Activated T-helper 1 cell treated with Interleukin-2 at 50 U/mL for 16 hours (primary cell): ENCODE results near the gene PER2.

Experiments
- DNase-seq: peaks from one replicate; pipeline ENCODE4 v3.0.0-alpha.2; 2020; ENCODE audit warnings: low read depth

Gene PER2

DNA sequence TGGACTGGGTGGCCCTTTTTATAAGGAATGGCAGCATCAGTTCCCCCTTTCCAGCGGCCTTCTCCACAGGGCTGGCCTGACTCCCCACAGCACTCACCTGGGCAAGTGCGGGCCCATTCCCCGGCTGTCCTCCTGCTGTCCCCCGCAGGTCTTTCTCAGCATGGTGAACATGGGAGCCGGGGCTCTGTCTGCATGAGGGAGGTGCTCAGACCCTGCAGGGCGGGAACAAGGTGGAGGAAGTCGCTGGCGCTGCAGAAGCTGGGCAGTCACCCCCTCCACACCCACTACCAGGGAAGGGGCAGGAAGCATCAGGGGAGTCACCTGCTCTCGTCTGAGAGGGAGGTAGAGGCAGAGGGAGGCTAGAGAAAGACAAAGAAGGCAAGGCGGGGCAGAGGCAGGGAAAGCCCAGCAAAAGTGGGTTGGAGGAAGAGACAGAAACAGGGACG is 60.8 kb downstream of the PER2 start:
- DNase-seq = no peak

DNA sequence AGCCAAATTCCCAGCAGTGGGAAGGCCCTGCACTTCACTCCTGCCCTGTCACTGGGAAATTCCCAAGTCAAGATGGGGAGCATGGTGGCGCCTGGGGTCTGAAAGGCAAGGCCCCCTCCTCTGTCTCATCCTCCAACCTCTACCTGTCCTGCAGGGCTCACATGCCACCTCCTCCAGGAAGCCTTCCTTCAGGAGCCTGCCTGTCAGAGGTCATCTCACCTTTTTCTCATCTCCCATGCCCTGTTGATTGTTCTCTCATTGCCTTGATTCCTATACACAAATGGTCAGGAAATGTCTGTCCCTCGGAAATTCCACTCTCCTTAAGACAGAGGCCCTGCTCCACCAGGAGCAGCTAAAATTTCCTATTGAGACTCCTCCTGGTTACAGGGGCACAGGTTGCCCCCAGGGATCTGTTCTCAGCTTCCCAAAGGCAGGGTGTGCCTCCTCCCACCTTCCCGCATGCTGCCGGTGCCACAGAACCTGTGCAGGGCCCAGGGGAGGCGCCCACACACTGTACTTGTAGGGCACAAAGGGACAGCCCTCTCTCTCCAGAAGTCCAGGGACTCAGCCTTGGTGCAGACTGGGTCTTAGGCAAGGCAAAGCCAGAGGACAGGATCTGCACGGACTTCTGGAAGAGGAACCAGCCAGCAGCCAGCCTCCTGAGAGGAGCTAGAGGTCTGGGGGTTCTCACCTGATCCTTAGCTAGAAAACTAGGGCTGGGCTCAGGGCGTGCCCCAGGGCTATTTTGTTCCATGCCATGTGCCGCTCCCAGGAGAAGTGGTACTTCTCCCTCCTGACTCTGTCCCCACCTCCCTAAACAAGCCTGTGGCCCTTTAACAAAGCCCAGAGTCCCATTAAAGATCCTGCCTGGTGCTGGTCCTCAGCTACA is 61.5 kb downstream of the PER2 start:
- DNase-seq = no peak

GRCh38 chr2:238225911-238226697 is 62.3 kb downstream of the PER2 start:
- DNase-seq = no peak

DNA sequence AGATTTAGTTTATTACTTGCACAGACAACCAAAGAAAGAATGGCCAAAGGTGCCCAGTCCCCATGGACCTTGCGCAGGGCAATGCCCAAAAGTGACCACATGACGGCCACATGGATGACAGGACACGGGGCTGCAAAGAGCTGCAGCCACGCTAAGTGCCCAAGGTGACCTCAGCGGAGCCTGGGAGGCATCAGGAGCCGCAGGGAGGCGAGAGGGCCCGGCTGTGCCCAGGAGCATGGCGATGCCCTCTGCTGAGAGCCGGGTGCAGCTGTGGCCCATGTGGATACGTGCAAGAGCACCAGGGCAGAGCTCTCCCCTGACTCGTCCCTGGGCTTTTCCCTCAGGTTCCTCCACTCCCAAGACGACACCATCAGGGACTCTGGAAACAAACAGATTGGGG is 63.3 kb downstream of the PER2 start:
- no peak for DNase-seq

DNA sequence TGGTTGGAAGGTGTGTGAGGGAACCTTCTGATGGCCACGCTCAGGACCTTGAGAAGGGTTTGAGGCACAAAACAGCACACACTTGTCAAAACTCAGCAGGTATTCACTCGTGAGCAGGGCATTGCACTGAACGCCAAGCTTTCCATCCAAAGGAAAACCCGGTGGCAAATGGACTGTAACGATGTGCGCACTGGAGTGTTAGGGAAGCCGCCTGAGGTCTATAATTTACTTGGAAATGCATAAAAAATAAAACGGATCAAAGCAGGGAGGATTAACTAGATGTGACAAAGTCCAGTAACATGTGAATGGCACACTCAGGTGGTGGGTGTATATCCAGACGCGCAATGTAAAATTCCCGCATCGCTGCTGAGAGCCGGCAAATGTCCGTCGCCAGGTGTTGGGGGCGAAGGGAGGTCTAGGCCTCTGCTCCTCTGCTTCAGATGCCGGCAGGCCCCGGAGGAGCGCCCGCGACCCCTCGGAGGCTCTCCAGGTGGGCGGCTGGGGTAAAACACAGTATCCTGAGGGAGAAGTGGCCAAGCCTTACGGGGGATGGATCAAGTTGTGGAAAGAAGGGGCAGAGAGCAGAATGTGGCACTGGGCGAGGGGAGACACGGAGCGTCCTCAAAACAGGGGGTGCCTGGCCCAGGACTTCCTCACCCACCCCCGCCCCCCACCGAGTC is 63.9 kb downstream of the PER2 start:
- no peak for DNase-seq

GRCh38 chr2:238220892-238221521 is 67.4 kb downstream of the PER2 start:
- no peak for DNase-seq

GRCh38 chr2:238220274-238220891 is 68.0 kb downstream of the PER2 start:
- DNase-seq = no peak

DNA sequence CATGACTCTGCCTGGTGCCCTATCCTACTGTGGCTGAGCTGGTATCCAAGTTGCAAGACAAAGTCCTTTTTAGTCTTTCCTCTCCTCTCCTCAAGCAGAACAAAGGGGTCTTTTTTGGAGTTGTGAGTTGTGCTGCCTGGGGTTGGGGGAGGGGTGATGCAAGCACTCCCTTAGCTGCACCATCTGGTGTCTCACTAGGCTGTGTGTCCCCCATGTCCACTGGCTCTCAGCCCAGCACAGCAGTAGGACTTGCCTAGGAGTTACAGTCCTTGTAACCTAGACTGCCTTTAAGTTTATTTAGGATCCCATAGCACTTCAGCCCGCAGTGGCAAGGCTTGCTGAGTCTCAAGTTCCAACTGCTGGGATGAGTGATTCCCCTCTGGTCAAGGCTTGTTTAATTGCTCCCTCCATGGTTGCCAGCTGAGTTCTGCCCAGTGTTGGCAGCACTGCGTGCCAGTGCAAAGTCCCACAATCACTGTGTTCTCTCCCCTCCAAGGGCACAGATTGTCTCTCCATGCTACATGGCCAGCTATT is 71.7 kb downstream of the PER2 start:
- no peak for DNase-seq

GRCh38 chr2:238207006-238207405 is 81.4 kb downstream of the PER2 start:
- DNase-seq = no peak

DNA sequence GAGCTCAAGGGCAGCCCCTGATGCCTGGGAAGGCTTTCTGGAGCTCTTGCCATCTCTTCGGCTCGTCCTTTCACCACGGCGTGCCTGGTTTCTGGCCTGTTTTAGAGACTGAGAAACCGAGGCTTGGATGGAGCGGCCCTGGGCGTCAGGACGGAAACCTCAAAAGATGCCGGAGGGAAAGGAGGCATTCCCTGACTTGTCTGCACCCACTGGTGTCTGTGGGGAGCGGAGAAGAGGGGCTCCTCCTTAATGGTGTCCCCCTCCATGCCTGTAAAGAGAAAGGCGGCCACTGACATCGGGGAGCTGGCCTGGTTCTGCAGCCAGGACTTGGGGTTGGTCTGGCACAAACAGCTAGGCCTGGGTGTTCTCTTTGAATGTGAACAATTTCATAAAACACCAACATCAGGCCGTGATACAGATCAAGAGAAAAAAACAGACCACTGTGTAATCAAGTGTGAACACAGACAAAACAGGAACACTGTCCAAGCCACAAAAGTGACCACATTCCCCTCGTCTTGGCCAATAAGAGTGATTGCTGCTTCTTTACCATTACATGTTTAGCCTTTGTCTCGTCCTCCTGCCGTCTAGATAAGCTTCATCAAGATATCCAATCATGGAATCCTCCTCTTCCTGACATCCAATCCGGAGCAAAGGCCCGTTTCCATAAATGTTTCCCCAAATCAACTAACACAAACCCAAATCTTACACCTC is 84.3 kb downstream of the PER2 start:
- no peak for DNase-seq

- peak; percentile 87 for DNase-seq
Observed at GRCh38 chr2:238203094-238203972, 85.1 kb downstream of the PER2 start, which contains the start of gene ILKAP. Gene ILKAP, minus strand, starts transcription at chr2:238203695. Its CDS starts 142 bp downstream, at chr2:238203553.

DNA sequence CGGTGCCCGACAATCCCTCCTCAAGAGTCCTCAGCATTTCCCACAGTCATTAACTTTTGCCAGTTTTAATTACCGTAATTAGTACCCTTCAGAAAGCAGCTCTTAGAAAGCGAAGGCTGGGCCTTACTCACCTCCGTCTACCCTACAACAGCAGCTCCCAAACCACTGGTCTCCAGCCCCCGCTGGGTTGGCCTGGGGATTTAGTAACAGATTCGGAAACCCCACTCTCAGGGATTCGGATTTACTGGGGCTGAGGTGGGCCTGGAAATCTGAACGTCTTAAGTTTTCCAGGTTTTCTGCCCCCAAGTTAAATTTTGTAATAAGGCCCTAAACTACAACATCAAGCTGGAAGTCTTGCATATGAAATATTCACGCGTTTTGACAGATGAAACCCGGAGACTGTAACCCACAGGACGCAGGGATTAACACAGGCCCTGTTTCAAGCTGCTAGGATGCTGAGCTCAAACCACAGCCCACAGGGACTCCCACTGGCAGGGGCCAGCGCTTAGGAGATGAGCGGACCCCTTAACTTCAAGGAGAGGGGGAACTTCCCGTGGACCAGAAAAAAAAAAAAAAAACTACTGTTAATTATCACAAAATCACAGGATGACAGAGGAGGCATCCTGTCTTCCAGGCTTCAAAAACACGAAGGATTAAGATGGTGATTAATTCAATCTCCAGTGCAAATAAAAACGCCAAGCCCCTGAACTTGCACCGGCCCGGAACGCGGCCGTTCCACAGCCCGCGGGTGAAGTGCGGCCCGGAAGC is 85.9 kb downstream of the PER2 start:
- DNase-seq = no peak
